Measurements from ENCODE around the gene FERMT3. TPM values are rescaled to one million over a fixed set of nuclear protein-coding genes. Genes with fewer than 3 reads are reported as not detected.

FERMT3 gene
- total and polyA plus RNA-seq, 2 of the 13 experiments (the other 11 are each of a cell fraction or from before 2014, with no cell fraction given), result 0.29 TPM; not detected in 1

GRCh38 chr11:64230985-64231365, 24.5 kb downstream of the FERMT3 start (continued):
- TF ChIP-seq ZNF547 (CRISPR knock-in tag; IDR thresholded peaks at IDR 0.05), result no peak
- TF ChIP-seq ZNF296 (CRISPR knock-in tag; conservative IDR thresholded peaks at IDR 0.05), result no peak
- TF ChIP-seq ZNF761 (CRISPR knock-in tag; conservative IDR thresholded peaks at IDR 0.05), result no peak
- TF ChIP-seq ZNF17 (CRISPR knock-in tag; IDR thresholded peaks at IDR 0.05), result no peak

GRCh38 chr11:64231546-64231945, 25.0 kb downstream of the FERMT3 start:
- no peak for ATAC-seq
- POLR2A ChIA-PET, result interaction anchor here (0.6 to 2.6 kb wide), 3 partner anchors 10 to 254 kb away, joined by 3 to 8 read pairs (median 4); partner anchors contain the start of gene FKBP2
- Histone ChIP-seq H3K4me1 (ENCODE audit: insufficient read depth, low read length) (peaks cover 70% of the 10 kb centered on the region), H3K36me3 (replicated peaks in 1 of 2; ENCODE audit: control insufficient read depth in 1 of 2, insufficient read depth in 2 of 2, low read length in 2 of 2) (no peaks in the 10 kb centered on the region), H3K9ac (ENCODE audit: insufficient read depth, low read depth, low read length) (peak overlapping the region; percentile 43; the same call in 1 of the 2 replicates), H3K4me2 (ENCODE audit: low read depth, low read length) (peak overlapping the region; percentile 63), H3K79me2 (ENCODE audit: insufficient read depth, low read length) (peaks cover 3% of the 10 kb centered on the region), H3K27ac (ENCODE audit: extremely low read length, insufficient read depth, low read length) (no peak overlapping the region), H3K9me3 (ENCODE audit: low read length) (no peaks in the 10 kb centered on the region), H2AFZ (ENCODE audit: low read length) (no peak overlapping the region), H4K20me1 (ENCODE audit: insufficient read depth, low read length) (no peaks in the 10 kb centered on the region), H3K4me3 (replicated peaks in 1 of 3; ENCODE audit: insufficient read depth in 1 of 3, low read depth in 2 of 3, low read length in 3 of 3) (peak overlapping the region in 1 of 3 experiments; percentile 50; a peak in 1 of 6 replicates), H3K27me3 (ENCODE audit: control insufficient read depth in 1 of 2, insufficient read depth in 2 of 2, low read length in 2 of 2) (no peaks in the 10 kb centered on the region)
- WGBS (ENCODE audit: low lambda C conversion rate), result 96% methylated on average over 7 of the region's 7 CpGs
- FAIRE-seq, result no peak
- BruUV-seq (replicated peaks), result no TSS peak
- intact Hi-C loops (cut with micrococcal nuclease; ENCODE audit: unreplicated experiment) (no loop called here), in situ Hi-C loops (cut with HindIII; ENCODE audit: extremely low pct_ligation_motif_present, low pct_unique_long_range_greater_than_20kb) (no loop called here)
- CTCF ChIA-PET (ENCODE audit: low intra/inter-chr PET ratio, low total read pairs), result no interaction called here
- DNase-seq (ENCODE audit: low spot score), result no peak
- no peak for TF ChIP-seq BORCS8-MEF2B (CRISPR knock-in tag; IDR thresholded peaks at IDR 0.05)
- 0 out of 2 replicates have a peak, but pooled peaks have one; percentile 28 for TF ChIP-seq ZNF274 (CRISPR knock-in tag; IDR thresholded peaks at IDR 0.05)
